ENCODE data around the gene SEZ6L2.
"Not testable (repeated sequence)": the region's sequence is repeated elsewhere in the genome, so short reads cannot be mapped to it uniquely, and the experiment has no call there.

SEZ6L2 gene

DNA sequence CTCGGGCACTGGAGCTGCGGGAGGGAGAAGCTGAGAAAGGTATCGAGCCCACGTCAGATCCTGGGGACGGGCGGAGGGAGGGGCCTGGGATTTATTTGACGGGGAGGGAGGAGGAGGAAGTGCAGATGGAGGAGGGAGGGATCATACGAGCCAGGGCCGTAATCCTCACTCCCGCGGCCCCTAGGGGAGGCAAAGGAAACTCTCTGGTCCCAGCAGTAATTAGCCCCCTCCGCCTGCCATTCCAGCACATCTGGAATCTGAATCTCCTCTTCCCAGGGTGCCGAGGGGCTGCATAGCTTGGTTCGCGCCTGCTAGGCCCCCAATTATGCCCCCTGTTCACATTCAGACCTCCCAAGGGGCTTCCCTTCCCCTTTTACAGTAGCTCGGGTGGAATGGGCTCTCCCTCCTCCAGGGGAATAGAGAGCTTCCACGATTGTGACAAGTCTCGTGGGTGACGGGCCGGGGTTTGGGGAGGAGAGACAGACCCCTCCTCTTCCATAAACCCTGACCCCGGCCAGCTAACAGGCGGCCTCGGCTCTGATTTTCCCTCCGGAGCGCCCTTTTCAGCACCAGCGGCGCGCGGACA is at the start of gene SEZ6L2:
TSS of gene SEZ6L2 (minus strand) at position 35 of the 586 bp plus-strand sequence. CDS start 531 bp downstream, outside the sequence.
- DNase-seq (ENCODE audit: low read depth) = peak; percentile 75
- H3K4me3 ChIP-seq (ENCODE audit: low read depth, low read length) = peak within 1 kb of the TSS; percentile 63

DNA sequence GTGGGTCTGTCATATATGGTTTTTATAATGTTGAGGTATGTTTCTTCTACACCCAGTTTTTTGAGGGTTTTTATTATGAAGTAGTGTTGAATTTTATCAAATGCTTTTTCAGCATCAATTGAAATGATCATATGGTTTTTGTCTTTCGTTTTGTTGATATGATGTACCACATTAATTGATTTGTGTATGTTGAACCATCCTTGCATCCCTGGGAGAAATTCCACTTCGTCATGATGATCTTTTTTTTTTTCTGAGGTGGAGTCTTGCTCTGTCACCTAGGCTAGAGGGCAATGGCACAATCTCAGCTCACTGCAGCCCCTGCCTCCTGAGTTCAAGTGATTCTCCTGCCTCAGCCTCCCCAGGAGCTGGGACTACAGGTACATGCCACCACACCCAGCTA is 48.5 kb upstream of the SEZ6L2 start:
- no peak overlapping the region for H3K4me3 ChIP-seq (ENCODE audit: low read depth, low read length)
- DNase-seq (ENCODE audit: low read depth) = no peak

GRCh38 chr16:29943846-29944799 is 44.8 kb upstream of the SEZ6L2 start:
- peak; percentile 93 for DNase-seq (ENCODE audit: low read depth)
- H3K4me3 ChIP-seq (ENCODE audit: low read depth, low read length) = no peak overlapping the region

DNA sequence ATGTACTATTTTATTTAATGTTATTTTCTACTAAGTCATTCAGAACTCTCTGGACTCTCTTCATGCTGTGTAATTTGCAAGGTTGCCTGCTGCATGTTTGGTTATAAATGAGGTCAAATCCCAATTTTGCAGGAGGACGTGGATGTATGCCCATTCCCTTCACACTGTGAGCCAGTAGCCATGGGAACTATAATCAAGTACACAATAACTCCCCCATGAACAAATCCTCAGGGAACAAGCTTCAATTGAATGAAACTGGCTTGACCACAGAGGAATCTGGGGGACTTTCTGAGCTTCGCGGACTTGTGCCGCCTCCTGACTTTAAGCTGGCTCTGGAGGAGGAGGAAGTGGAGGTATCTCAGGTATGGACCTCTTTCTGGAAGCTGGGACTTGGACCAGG is 41.3 kb upstream of the SEZ6L2 start:
- DNase-seq (ENCODE audit: low read depth) = no peak
- H3K4me3 ChIP-seq (ENCODE audit: low read depth, low read length) = no peak overlapping the region

DNA sequence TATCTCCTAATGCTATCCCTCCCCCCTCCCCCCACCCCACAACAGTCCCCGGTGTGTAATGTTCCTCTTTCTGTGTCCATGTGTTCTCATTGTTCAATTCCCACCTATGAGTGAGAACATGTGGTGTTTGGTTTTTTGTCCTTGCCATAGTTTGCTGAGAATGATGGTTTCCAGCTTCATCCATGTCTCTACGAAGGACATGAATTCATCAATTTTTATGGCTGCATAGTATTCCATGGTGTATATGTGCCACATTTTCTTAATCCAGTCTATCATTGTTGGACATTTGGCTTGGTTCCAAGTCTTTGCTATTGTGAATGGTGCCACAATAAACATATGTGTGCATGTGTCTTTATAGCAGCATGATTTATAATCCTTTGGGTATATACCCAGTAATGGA is 32.4 kb upstream of the SEZ6L2 start:
- DNase-seq (ENCODE audit: low read depth) = not testable (repeated sequence)

DNA sequence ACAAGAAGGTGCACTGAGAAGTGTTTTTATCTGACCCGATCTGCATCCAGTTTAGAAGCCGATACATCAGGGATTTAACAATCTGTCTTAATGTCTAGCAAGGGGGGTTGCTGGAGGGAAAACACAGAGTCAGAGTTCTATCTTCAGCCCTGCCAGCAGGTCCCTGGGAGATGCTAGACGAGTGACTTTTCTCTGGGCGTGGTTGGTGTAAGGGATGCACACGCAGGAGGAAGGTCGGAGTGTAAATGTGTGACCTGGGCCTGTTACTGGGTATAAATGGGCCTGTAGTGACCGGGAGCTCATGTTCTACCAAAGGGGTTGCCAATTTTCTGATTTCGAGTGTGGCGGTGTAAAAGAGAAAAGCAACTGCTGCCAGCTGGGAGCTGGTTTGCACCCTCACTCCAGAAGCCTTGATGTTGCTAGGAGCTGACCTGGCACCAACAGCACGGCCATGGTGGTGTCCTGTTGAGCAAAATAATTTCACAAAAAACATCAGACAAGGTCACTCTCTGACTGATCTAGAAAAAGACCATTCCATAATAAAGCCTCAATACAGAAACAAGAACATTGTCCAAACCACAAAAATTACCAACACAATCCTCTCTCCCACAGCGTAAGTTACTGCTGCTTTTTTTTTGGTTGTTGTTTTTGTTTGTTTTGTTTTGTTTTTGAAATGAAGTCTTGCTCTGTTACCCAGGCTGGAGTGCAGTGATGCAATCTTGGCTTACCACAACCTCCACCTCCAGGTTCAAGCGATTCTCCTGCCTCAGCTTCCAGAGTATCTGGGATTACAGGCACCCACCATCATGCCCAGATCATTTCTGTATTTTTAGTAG is 27.9 kb upstream of the SEZ6L2 start:
- peak overlapping the region; percentile 94 for H3K4me3 ChIP-seq (ENCODE audit: low read depth, low read length)
- DNase-seq (ENCODE audit: low read depth) = no peak

More for the DNA sequence above, 32.4 kb upstream of the SEZ6L2 start:
- H3K4me3 ChIP-seq (ENCODE audit: low read depth, low read length) = not testable (repeated sequence)

DNA sequence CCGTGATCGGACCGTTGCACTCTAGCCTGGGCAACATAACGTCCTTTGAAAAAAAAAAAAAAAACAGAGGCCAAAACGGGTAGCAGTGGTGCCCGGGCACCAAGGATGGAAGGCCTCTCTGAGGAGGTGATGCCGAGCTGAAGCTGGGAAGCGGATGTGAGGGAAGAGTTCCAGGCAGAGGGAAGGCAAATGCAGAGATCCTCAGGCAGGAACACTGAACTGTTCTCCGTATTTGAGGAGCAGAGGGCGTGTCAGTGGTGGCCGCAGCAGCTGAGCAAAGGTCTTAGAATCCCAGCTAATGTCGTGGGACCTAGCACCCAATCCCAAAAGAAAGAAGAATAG is 27.3 kb upstream of the SEZ6L2 start:
- no peak for DNase-seq (ENCODE audit: low read depth)
- H3K4me3 ChIP-seq (ENCODE audit: low read depth, low read length) = peak overlapping the region; percentile 94

DNA sequence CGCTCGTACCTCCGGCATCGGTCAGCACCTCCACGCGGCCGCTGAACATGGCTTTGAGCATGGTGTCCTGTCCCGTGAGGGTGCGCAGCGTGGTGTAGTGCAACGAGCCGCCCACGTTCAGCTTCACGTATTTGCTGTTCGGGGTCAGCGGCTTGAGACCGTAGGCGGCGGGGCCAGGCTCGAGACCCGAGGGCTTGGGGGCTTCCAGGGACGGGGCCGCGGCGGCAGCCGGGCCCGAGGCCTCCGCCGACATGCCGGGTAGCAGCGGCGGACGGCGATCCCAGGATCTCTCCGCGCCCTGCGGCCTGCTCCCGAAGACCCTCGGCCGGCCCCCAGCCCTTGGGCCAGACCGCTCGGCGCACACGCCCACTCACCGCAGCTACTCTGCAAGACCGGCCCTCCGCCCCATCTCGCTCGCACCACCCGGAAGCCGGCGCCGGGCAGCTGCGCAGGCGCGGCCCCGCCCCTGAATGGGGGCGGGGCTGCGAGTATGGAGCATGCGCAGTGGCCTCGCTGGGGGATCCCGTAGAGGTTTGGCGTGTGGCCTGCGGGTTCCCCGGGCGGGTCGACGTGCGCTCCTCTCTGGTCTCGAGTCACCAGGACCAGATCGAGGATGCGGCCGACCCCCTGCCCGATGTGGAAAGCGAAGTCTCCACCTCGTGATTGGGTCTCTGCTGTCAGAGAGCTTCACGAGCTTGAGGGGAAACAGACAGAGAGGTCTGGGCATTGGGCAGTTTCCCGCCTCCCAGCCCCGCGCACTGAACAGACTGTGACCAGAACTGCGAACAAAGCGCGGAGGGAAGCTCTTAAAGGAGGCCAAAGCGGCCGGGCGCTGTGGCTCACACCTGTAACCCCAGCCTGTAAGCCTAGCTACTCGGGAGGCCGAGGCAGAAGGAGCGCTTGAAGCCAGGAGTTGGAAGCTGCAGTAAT is 26.7 kb upstream of the SEZ6L2 start, which contains the start of gene KCTD13:
TSS of gene KCTD13 (minus strand) at position 446 of the 930 bp plus-strand sequence. CDS start at position 253, 193 bp downstream.
- DNase-seq (ENCODE audit: low read depth) = peak; percentile 34
- peak within 1 kb of the TSS; percentile 94 for H3K4me3 ChIP-seq (ENCODE audit: low read depth, low read length)

- H3K4me3 ChIP-seq (ENCODE audit: low read depth, low read length) = peak overlapping the region; percentile 94
- DNase-seq (ENCODE audit: low read depth) = no peak
Measured at GRCh38 chr16:29925105-29925756, 25.9 kb upstream of the SEZ6L2 start.

GRCh38 chr16:29922986-29923501 is 23.7 kb upstream of the SEZ6L2 start:
- no peak overlapping the region for H3K4me3 ChIP-seq (ENCODE audit: low read depth, low read length)
- DNase-seq (ENCODE audit: low read depth) = no peak

DNA sequence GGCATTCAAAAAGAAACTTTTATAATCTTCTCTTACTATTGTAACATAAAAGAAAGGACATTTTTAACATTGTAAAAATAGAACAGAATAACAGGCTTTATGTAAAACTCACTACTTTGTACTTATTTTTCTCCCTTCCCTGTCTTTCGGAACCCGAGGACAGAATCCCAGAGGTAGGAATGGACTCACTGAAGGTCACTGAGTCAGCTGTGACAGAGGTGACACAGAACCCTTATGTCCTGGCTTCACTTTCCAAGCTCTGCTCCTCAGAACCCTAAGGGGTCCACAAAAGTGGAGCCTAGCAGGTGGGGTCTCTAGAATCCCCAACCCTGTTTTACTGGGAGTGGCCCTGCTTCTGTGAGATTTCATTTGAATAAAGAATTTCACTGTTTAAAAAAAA is 23.0 kb upstream of the SEZ6L2 start:
- no peak for DNase-seq (ENCODE audit: low read depth)

DNA sequence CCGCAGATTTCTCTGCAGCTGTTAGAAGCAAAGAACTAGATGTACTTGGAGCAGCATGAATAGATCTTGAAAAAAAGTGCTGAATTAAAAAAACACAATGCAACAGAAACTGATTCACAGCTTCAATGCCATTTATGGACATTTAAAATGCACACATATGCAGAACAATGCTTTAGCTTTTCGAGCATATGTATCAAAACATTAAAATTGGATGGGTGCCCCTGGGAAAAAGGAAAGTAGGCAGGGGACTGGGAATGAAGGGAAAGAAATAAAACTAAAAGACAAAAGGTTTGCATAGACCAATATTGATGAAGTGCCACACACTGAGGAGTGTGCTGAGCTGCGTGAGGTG is 21.7 kb upstream of the SEZ6L2 start:
- no peak overlapping the region for H3K4me3 ChIP-seq (ENCODE audit: low read depth, low read length)
- DNase-seq (ENCODE audit: low read depth) = no peak

More for the DNA sequence above, 23.0 kb upstream of the SEZ6L2 start:
- no peak overlapping the region for H3K4me3 ChIP-seq (ENCODE audit: low read depth, low read length)

DNA sequence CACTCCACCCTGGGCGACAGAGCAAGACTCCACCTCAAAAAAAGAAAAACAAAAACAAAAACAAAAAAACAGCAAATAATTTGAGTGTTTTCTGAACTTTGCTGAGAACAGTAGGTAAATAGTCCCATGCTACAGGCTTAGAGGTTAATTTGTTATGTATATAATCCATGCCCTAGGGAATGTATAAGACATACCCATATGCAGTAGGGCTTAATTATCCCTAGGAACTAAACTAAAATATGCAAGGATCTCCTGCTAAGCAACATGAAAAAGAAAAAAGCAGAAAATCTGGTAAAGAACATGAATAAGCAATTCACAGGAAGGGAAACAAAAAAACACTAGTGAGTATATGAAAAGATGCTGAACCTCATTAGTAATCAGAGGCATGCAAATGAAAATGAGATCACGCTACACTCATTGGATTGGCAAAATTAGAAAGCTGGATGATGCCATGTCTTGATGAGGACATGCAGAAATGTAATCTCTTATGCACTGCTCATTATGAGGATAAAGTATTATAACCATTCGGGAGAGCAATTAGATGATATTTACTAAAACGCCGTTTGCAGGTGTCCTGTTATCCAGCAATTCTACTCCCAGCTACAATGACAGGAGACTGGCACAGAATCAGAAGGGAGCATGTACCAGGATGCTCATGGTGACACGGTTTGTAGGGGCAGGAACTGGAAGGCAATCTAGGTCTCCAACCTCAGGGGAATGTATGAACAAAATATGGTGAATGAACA is 21.1 kb upstream of the SEZ6L2 start:
- no peak overlapping the region for H3K4me3 ChIP-seq (ENCODE audit: low read depth, low read length)
- DNase-seq (ENCODE audit: low read depth) = no peak

GRCh38 chr16:29916979-29917378 is 17.6 kb upstream of the SEZ6L2 start:
- DNase-seq (ENCODE audit: low read depth) = no peak

GRCh38 chr16:29915590-29916247 is 16.4 kb upstream of the SEZ6L2 start:
- DNase-seq (ENCODE audit: low read depth) = no peak
- H3K4me3 ChIP-seq (ENCODE audit: low read depth, low read length) = no peak overlapping the region

More at GRCh38 chr16:29916979-29917378, 17.6 kb upstream of the SEZ6L2 start:
- H3K4me3 ChIP-seq (ENCODE audit: low read depth, low read length) = no peak overlapping the region

DNA sequence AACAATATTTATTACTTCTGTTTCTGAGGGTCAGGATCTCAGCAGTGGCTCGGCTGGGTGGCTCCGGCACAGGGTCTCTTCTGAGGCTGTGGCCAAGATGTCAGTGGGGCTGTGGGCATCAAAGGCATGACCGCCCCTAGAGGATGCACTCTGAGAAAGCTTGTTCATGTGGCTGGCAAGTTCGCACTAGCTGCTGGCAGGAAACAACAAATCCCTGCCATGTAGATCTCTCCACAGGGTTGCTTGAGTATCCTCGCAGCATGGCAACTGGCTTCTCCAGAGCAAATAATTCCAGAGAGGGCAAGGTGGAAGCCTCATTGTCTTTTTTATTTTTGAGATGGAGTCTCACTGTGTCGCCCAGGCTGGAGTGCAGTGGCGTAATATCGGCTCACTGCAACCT is 14.2 kb upstream of the SEZ6L2 start:
- no peak overlapping the region for H3K4me3 ChIP-seq (ENCODE audit: low read depth, low read length)
- no peak for DNase-seq (ENCODE audit: low read depth)

GRCh38 chr16:29912087-29912486 is 12.7 kb upstream of the SEZ6L2 start:
- no peak overlapping the region for H3K4me3 ChIP-seq (ENCODE audit: low read depth, low read length)
- DNase-seq (ENCODE audit: low read depth) = no peak
